ENCODE measurements around the gene CTNNA1.
A peak's percentile ranks its signal among the peaks of the same experiment; 100 is the strongest.

CTNNA1 gene

GRCh38 chr5:138967791-138968448, 214.7 kb downstream of the CTNNA1 start:
- H3K4me3 ChIP-seq (ENCODE audit: low read depth, low read length), result no peak overlapping the region
- peak; percentile 31 for DNase-seq (ENCODE audit: low read depth)
- TF ChIP-seq MAX (IDR thresholded peaks at IDR 0.05; ENCODE audit: low read depth, low read length) (no peak), MYC (IDR thresholded peaks at IDR 0.05; ENCODE audit: low read depth, low read length) (no peak), POLR2A (IDR thresholded peaks at IDR 0.05; ENCODE audit: extremely low read depth, insufficient read length) (no peak), CTCF (IDR thresholded peaks at IDR 0.05; ENCODE audit: low read depth, low read length) (no peak)

- no peak for DNase-seq (ENCODE audit: low read depth)
- H3K4me3 ChIP-seq (ENCODE audit: low read depth, low read length), result no peak overlapping the region
- TF ChIP-seq POLR2A (IDR thresholded peaks at IDR 0.05; ENCODE audit: extremely low read depth, insufficient read length) (no peak), MYC (IDR thresholded peaks at IDR 0.05; ENCODE audit: low read depth, low read length) (no peak), MAX (IDR thresholded peaks at IDR 0.05; ENCODE audit: low read depth, low read length) (no peak), CTCF (IDR thresholded peaks at IDR 0.05; ENCODE audit: low read depth, low read length) (no peak)
These were observed 215.4 kb downstream of the CTNNA1 start for GRCh38 chr5:138968601-138969000.

- no peak for DNase-seq (ENCODE audit: low read depth)
- TF ChIP-seq POLR2A (IDR thresholded peaks at IDR 0.05; ENCODE audit: extremely low read depth, insufficient read length) (no peak), MAX (IDR thresholded peaks at IDR 0.05; ENCODE audit: low read depth, low read length) (no peak), CTCF (IDR thresholded peaks at IDR 0.05; ENCODE audit: low read depth, low read length) (no peak)
- H3K4me3 ChIP-seq (ENCODE audit: low read depth, low read length), result no peak overlapping the region
These were observed 216.2 kb downstream of the CTNNA1 start for GRCh38 chr5:138969323-138970002.

GRCh38 chr5:138972230-138972629, 219.0 kb downstream of the CTNNA1 start:
- H3K4me3 ChIP-seq (ENCODE audit: low read depth, low read length), result no peak overlapping the region
- DNase-seq (ENCODE audit: low read depth), result no peak
- TF ChIP-seq MAX (IDR thresholded peaks at IDR 0.05; ENCODE audit: low read depth, low read length), result no peak

- TF ChIP-seq MYC (IDR thresholded peaks at IDR 0.05; ENCODE audit: low read depth, low read length), result no peak
- TF ChIP-seq MAX (IDR thresholded peaks at IDR 0.05; ENCODE audit: low read depth, low read length), result no peak
- TF ChIP-seq POLR2A (IDR thresholded peaks at IDR 0.05; ENCODE audit: extremely low read depth, insufficient read length), result no peak
- TF ChIP-seq CTCF (IDR thresholded peaks at IDR 0.05; ENCODE audit: low read depth, low read length), result no peak
- no peak overlapping the region for H3K4me3 ChIP-seq (ENCODE audit: low read depth, low read length)
- no peak for DNase-seq (ENCODE audit: low read depth)
These were observed 219.6 kb downstream of the CTNNA1 start for GRCh38 chr5:138972836-138973235.

GRCh38 chr5:138974227-138975063, 221.2 kb downstream of the CTNNA1 start:
- DNase-seq (ENCODE audit: low read depth), result no peak
- no peak for TF ChIP-seq POLR2A (IDR thresholded peaks at IDR 0.05; ENCODE audit: extremely low read depth, insufficient read length)
- no peak for TF ChIP-seq MAX (IDR thresholded peaks at IDR 0.05; ENCODE audit: low read depth, low read length)
- no peak for TF ChIP-seq MYC (IDR thresholded peaks at IDR 0.05; ENCODE audit: low read depth, low read length)
- no peak for TF ChIP-seq CTCF (IDR thresholded peaks at IDR 0.05; ENCODE audit: low read depth, low read length)
- H3K4me3 ChIP-seq (ENCODE audit: low read depth, low read length), result no peak overlapping the region

All from NB4 (cell line).